CD14-positive monocyte (primary cell): ENCODE results near the gene ITK. TPM values are rescaled to one million over a fixed set of nuclear protein-coding genes. Genes with fewer than 3 reads are reported as not detected.

Source experiments
- DNase-seq, 3 donors: peaks; one replicate each; pipeline ENCODE4 v3.0.0-alpha.2; 2011 to 2022
- H2AFZ ChIP-seq: 2 replicates; pipeline ENCODE4 v1.6.0; 2012; ENCODE audit warnings: mild to moderate bottlenecking, low read depth, low read length, inconsistent platforms; ENCODE audit not compliant: insufficient read depth, poor library complexity, severe bottlenecking
- H3K27ac ChIP-seq, 2 donors: 1 replicate in 1 of 2; 2 replicates in 1 of 2; pipeline ENCODE4 v1.5.1; 2012 to 2013; ENCODE audit warnings: low read length in 2 of 2, control low read depth in 1 of 2, inconsistent platforms in 1 of 2, low read depth in 1 of 2, mild to moderate bottlenecking in 1 of 2
- H3K27me3 ChIP-seq, 2 donors: one replicate each; pipeline versions ENCODE4 v1.6.0 to v1.6.1; 2011 to 2013; ENCODE audit warnings: low read length in 2 of 2; ENCODE audit not compliant: control insufficient read depth in 2 of 2, insufficient read depth in 2 of 2
- H3K36me3 ChIP-seq, 2 donors: replicated peaks in 1 of 2; 1 replicate in 1 of 2; 2 replicates in 1 of 2; pipeline versions ENCODE4 v1.5.1 to v1.6.1; 2012 to 2013; ENCODE audit warnings: low read length in 2 of 2, control low read depth in 1 of 2, inconsistent platforms in 1 of 2, mild to moderate bottlenecking in 1 of 2; ENCODE audit not compliant: insufficient read depth in 2 of 2, control insufficient read depth in 1 of 2
- H3K4me1 ChIP-seq, 2 donors: 1 replicate in 1 of 2; 2 replicates in 1 of 2; pipeline versions ENCODE4 v1.5.1 to v1.6.1; 2012 to 2013; ENCODE audit warnings: low read length in 2 of 2, control low read depth in 1 of 2, inconsistent platforms in 1 of 2, mild to moderate bottlenecking in 1 of 2, moderate library complexity in 1 of 2; ENCODE audit not compliant: insufficient read depth in 2 of 2, control insufficient read depth in 1 of 2
- H3K4me2 ChIP-seq: replicated peaks from 2 replicates; pipeline ENCODE3; 2012; ENCODE audit warnings: low read length, moderate library complexity, mild to moderate bottlenecking; ENCODE audit not compliant: poor library complexity, severe bottlenecking; ENCODE audit errors: extremely low read depth
- H3K4me3 ChIP-seq, 3 experiments: fragments of 200-600 bp in 1 of 3; sonication (generic) in 1 of 3; replicated peaks in 1 of 3; 1 replicate in 2 of 3; 2 replicates in 1 of 3; pipeline ENCODE4 v1.5.1; 2011 to 2013; ENCODE audit warnings: low read length in 3 of 3, mild to moderate bottlenecking in 3 of 3, control low read depth in 2 of 3, low read depth in 2 of 3, inconsistent platforms in 1 of 3, moderate library complexity in 1 of 3
- H3K79me2 ChIP-seq: 2 replicates; pipeline ENCODE4 v1.6.0; 2012; ENCODE audit warnings: mild to moderate bottlenecking, control low read depth, inconsistent platforms, low read length, moderate library complexity; ENCODE audit not compliant: insufficient read depth
- H3K9ac ChIP-seq: 2 replicates; pipeline ENCODE4 v1.6.0; 2017; ENCODE audit warnings: low read length, mild to moderate bottlenecking; ENCODE audit not compliant: insufficient read depth, poor library complexity, severe bottlenecking
- H3K9me3 ChIP-seq, 2 donors: replicated peaks in 1 of 2; 1 replicate in 1 of 2; 2 replicates in 1 of 2; pipeline versions ENCODE4 v1.5.1 to v1.6.1; 2012 to 2013; ENCODE audit warnings: low read length in 2 of 2, control low read depth in 1 of 2; ENCODE audit not compliant: control insufficient read depth in 1 of 2, insufficient read depth in 1 of 2
- H4K20me1 ChIP-seq: 2 replicates; pipeline ENCODE4 v1.6.0; 2012; ENCODE audit warnings: mild to moderate bottlenecking, low read length, control low read depth, moderate library complexity; ENCODE audit not compliant: insufficient read depth
- H3K27ac Mint-ChIP-seq, 7 donors: one replicate each; pipeline ENCODE4 v1.8.0; 2020; ENCODE audit warnings: mild to moderate bottlenecking in 7 of 7, mixed read lengths in 7 of 7, moderate library complexity in 6 of 7, inconsistent platforms in 2 of 7
- H3K27me3 Mint-ChIP-seq, 3 donors: one replicate each; pipeline ENCODE4 v1.8.0; 2021 to 2022; ENCODE audit warnings: low read depth in 3 of 3, mild to moderate bottlenecking in 3 of 3, mixed read lengths in 3 of 3, moderate library complexity in 3 of 3, inconsistent platforms in 1 of 3
- H3K36me3 Mint-ChIP-seq, 2 donors: one replicate each; pipeline ENCODE4 v1.8.0; 2020; ENCODE audit warnings: mixed read lengths in 2 of 2, inconsistent platforms in 1 of 2, mild to moderate bottlenecking in 1 of 2
- H3K4me1 Mint-ChIP-seq: one replicate; pipeline ENCODE4 v1.8.0; 2020; ENCODE audit warnings: mild to moderate bottlenecking, mixed read lengths
- H3K4me3 Mint-ChIP-seq, 2 donors: one replicate each; pipeline ENCODE4 v1.8.0; 2020; ENCODE audit warnings: mild to moderate bottlenecking in 2 of 2, mixed read lengths in 2 of 2, moderate library complexity in 1 of 2
- H3K9me3 Mint-ChIP-seq, 7 donors: one replicate each; pipeline ENCODE4 v1.8.0; 2020 to 2022; ENCODE audit warnings: mixed read lengths in 7 of 7, mild to moderate bottlenecking in 6 of 7, moderate library complexity in 6 of 7, inconsistent platforms in 2 of 7
- WGBS: methylation state at CpG from one replicate; pipeline ENCODE4 v1.1.5; 2013; ENCODE audit warnings: missing lambda C conversion rate; ENCODE audit not compliant: insufficient coverage; 5-methylcytosine and 5-hydroxymethylcytosine counted together
- intact Hi-C, 2 donors: fragments of 100-400 bp; cut with micrococcal nuclease; formaldehyde crosslinking; loops; one replicate each; pipeline versions ENCODE4 v1.15.0 to v1.15.1; 2023
- polyA plus RNA-seq, 3 donors: library from polyadenylated mRNA; depleted of rRNA in 1 of 3; unstranded in 2 of 3; stranded (reverse) in 1 of 3; fragments of 300-500 nt in 2 of 3; fragments of >200 nt in 1 of 3; fragmentation: Illumina TruSeq in 2 of 3; gene quantifications; 1 replicate in 2 of 3; 2 replicates in 1 of 3; pipeline ENCODE4 v1.2.3, GENCODE V29; 2012 to 2021
- TF ChIP-seq, protein P1 (sequence below): fragments of 200-600 bp; IDR thresholded peaks from one replicate; pipeline ENCODE4 v1.8.0; 2022; ENCODE audit warnings: antibody characterized with exemption, mild to moderate bottlenecking

Gene ITK
- polyA plus RNA-seq, 3 donors: 0.03 to 0.60 (median 0.39) TPM

DNA sequence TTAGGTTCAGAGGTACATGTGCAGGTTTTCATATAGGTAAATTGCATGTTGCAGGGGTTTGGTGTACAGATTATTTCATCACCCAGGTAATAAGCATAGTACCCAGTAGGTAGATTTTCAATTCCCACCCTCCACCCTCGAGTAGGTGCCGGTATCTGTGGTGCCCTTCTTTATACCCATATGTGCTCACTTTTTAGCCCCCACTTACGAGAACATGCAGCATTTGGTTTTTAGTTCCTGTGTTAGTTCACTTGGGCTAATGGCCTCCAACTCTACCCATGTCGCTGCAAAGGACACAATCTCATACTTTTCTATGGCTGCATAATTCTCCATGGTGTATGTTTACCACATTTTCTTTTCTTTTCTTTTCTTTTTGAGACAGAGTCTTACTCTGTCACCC lies 21.2 kb downstream of the ITK start:
- no peak overlapping the region for H3K4me3 ChIP-seq
- H3K36me3 Mint-ChIP-seq: no peaks in the 10 kb centered on the region
- peaks cover 7% of the 10 kb centered on the region for H3K4me1 Mint-ChIP-seq

GRCh38 chr5:157203417-157203816 lies 22.8 kb downstream of the ITK start:
- DNase-seq: no peak
- Histone ChIP-seq H4K20me1 (no peaks in the 10 kb centered on the region), H3K4me2 (no peak overlapping the region), H3K4me1 (no peaks in the 10 kb centered on the region), H3K9ac (no peak overlapping the region), H3K79me2 (no peaks in the 10 kb centered on the region), H2AFZ (no peak overlapping the region), H3K4me3 (no peak overlapping the region), H3K27ac (no peak overlapping the region), H3K36me3 (no peaks in the 10 kb centered on the region), H3K27me3 (no peaks in the 10 kb centered on the region), H3K9me3 (peaks cover 0 to 13% of the 10 kb centered on the region in 2 donors)
- Mint-ChIP-seq H3K27me3 (peaks cover 0 to 5% (median 5%) of the 10 kb centered on the region in 3 donors), H3K9me3 (peaks cover 0 to 18% (median 2%) of the 10 kb centered on the region in 7 donors), H3K4me1 (peaks cover 4% of the 10 kb centered on the region), H3K36me3 (no peaks in the 10 kb centered on the region), H3K27ac (no peak overlapping the region), H3K4me3 (no peak overlapping the region)
- 100% methylated on average over 1 of the region's 4 CpGs for WGBS
- intact Hi-C loops: no loop called here
- TF ChIP-seq, protein P1, sequence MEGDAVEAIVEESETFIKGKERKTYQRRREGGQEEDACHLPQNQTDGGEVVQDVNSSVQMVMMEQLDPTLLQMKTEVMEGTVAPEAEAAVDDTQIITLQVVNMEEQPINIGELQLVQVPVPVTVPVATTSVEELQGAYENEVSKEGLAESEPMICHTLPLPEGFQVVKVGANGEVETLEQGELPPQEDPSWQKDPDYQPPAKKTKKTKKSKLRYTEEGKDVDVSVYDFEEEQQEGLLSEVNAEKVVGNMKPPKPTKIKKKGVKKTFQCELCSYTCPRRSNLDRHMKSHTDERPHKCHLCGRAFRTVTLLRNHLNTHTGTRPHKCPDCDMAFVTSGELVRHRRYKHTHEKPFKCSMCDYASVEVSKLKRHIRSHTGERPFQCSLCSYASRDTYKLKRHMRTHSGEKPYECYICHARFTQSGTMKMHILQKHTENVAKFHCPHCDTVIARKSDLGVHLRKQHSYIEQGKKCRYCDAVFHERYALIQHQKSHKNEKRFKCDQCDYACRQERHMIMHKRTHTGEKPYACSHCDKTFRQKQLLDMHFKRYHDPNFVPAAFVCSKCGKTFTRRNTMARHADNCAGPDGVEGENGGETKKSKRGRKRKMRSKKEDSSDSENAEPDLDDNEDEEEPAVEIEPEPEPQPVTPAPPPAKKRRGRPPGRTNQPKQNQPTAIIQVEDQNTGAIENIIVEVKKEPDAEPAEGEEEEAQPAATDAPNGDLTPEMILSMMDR: no peak

More for the DNA sequence above, 21.2 kb downstream of the ITK start:
- no peak overlapping the region for H3K4me2 ChIP-seq
- H3K27me3 Mint-ChIP-seq: peaks cover 3 to 9% (median 4%) of the 10 kb centered on the region in 3 donors
- H3K9me3 ChIP-seq: peaks cover 0 to 13% of the 10 kb centered on the region in 2 donors
- H3K4me1 ChIP-seq: no peaks in the 10 kb centered on the region
- no peak overlapping the region for H3K27ac ChIP-seq
- intact Hi-C loops: no loop called here
- no peak overlapping the region for H2AFZ ChIP-seq
- H3K9ac ChIP-seq: no peak overlapping the region
- H3K27ac Mint-ChIP-seq: no peak overlapping the region
- TF ChIP-seq, protein P1: no peak
- no peaks in the 10 kb centered on the region for H3K27me3 ChIP-seq
- WGBS: 80% methylated on average over 1 of the region's 4 CpGs
- H4K20me1 ChIP-seq: no peaks in the 10 kb centered on the region
- no peak overlapping the region for H3K4me3 Mint-ChIP-seq
- no peaks in the 10 kb centered on the region for H3K79me2 ChIP-seq
- no peak for DNase-seq
- H3K36me3 ChIP-seq: no peaks in the 10 kb centered on the region
- H3K9me3 Mint-ChIP-seq: peaks cover 0 to 8% (median 0%) of the 10 kb centered on the region in 7 donors
